Measurements from ENCODE around the gene OXNAD1.
A peak's percentile ranks its signal among the peaks of the same experiment; 100 is the strongest.

Gene OXNAD1

DNA sequence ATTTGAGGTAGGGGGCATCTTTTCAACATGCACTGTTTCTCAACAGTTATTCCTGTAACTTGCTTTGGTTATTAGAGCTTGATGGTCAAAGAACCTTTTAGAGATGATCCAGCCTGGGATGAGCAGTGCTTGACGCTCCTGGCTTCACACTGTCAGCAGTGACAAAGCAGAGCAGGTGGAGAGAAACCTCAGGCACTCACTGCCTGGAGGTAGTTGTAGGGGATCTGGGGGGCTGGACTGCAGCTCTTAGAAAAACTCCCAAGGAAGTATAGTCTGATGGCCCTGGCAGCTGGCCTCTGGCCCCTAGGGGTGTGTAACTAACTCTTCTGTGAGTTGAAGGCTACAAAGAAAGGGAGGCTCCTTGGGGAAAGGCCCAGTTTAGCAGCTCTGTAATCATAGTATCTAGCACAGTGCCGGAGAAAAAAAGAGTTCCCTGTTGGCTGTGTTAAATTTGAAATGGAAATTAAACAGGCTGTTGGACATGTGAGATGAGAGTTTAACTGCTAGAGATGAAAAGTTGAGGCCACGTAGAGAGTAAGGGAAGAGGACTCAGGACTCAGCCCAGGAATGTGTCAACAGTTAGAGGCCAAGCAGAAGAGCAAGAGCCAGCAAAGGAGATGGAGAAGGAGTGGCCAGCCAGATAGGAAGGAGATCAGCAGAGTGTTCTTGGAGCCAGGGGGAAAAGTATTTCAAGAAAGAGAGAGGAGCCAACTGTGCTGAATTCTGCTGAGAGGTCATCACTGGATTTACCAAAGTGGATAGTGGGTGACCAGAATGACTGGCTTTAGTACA lies 14.2 kb downstream of the OXNAD1 start:
- no peak for DNase-seq

DNA sequence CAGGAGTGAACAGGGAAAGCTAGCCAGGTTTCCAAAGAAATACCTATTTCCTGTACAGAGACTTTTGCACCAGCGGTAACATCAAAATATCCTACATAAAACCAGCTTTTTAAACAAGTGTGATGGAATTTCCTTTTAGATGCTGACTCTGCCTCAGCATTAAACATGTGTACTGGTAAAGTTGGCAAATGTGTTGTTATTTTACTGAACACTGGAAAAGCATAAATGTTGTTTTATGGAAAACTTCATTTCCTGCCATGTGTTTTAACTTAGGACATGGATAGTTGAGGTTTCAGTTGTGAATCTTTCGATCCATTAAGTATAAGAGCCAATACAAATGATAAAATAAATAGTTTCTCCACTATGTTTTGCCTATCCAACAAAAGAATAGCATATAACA lies 15.7 kb downstream of the OXNAD1 start:
- DNase-seq, result no peak

DNA sequence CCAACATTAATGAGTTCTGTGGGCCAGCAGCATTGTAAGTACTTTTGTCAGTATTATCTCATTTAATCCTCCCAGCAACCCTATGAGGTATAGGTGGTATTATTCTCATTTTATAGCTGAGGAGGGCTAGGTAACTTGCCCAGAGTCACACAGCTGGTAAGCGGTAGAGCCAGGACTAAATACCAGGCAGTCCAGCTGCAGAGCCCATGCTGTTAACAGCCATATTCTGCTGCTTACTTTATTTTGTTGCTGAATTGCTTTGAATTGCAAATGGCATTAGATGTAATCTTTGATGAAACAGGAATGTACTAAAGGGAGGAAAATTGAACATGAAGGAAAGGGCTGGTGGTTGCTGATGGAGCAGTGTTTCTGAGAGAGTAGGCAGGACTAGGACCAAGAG lies 19.6 kb downstream of the OXNAD1 start:
- no peak for DNase-seq

DNA sequence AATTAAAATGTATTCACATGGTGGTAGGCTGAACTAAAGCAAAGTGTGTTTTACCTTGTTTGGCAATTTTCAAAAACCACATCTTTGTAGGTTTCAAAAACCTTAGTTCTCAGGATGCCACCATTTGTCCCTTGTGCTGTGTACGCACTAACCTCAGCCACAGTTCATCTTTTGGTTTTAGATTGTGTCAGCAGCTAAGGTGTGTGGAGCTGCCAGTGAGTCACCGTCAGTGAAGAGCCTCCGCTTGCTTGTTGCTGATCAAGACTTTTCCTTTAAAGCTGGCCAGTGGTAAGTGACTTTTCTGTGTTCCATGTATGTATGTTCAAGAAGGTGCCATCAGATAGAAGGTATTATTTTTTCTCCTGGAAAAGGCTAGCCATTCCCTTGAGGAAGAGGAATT lies 21.1 kb downstream of the OXNAD1 start:
- no peak for DNase-seq

DNA sequence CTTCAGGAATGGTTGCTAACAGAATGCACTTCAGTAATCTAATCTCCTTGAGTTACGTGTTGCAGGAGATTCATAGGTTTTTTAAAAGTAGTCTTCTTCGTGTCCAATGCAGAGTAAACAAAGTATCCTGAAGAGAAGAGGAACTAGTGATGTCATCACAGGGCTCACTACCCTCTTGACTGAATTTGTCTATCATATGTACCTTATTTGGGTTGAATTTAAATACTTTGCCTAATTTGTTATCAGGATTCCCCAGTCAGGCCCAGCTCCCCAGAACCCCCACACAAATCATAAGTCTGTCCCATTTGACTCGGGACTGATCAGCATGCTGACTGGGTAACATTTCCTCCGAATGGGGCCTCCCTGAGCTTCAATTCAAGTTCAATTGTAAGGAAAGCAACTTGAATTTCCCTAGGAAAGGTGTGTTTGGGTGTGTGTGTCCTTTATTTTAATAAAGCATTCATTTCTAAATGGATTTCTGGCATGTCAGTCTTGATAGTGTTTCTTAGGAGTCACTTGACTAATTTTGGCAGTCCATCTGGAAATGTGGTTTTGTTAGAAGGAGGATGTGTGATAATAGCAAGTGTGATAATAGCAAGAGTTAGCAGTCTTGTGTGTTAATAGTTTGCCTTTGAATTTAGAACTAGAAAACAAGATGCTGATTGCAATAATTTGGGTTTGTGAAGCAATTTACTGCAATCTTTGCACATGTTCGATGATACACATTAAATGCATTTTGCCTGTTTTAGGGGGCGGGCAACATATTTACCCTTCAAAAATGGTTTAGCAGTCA lies 21.9 kb downstream of the OXNAD1 start:
- DNase-seq, result no peak

DNA sequence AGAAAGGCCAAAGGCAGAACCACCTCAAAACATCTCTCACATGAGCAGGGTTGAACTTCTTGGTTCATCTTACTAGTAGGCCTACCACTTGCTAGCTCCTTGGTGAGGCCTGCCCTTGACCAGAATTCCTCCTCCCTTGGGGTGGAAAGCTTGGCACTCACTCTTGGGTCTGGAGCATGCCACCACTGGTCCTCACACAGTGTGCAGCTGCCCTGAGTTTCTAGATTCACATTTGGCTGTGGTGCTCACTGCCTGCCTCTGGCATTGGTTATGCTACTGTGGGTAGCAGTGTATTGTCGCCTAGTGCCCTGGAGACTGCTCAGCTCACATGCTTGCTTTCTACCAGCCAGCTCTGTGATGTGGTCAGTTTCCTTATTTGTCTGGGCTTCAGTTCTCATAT lies 23.7 kb downstream of the OXNAD1 start:
- no peak for DNase-seq

DNA sequence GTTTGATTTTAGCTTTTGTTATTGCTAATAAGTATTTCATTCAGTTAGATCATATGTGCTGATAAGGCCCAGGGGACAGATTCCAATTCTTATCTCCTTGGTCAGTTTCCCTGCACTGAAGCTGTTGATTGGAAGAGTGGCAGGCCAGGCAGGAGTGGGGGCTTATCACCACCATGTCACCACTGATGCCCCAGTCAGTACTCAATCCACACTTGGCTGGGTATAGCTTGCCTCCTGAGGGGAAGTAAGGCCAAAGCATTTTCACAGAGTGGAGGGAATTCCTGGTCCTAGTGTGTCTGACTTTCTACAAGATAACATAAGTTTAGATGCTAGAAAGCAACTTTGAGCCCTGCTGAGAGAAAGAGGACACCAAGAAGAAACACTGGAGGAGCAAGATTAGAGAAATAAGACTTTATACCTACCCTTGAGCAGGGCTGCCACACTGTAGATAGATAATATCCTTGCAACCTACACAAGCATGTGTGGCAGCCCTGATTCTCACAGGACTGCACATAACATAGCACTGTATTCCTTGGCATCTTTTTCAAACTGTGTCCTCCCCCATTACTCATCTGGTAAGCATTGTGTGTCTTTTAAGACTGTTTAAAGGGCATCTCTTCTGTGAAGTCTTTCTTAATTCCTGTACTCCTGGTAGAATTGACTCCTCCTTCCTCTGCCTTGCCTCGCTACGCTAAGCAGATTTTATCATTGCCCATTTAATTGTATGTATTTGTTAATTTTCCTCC lies 24.3 kb downstream of the OXNAD1 start:
- DNase-seq, result no peak

DNA sequence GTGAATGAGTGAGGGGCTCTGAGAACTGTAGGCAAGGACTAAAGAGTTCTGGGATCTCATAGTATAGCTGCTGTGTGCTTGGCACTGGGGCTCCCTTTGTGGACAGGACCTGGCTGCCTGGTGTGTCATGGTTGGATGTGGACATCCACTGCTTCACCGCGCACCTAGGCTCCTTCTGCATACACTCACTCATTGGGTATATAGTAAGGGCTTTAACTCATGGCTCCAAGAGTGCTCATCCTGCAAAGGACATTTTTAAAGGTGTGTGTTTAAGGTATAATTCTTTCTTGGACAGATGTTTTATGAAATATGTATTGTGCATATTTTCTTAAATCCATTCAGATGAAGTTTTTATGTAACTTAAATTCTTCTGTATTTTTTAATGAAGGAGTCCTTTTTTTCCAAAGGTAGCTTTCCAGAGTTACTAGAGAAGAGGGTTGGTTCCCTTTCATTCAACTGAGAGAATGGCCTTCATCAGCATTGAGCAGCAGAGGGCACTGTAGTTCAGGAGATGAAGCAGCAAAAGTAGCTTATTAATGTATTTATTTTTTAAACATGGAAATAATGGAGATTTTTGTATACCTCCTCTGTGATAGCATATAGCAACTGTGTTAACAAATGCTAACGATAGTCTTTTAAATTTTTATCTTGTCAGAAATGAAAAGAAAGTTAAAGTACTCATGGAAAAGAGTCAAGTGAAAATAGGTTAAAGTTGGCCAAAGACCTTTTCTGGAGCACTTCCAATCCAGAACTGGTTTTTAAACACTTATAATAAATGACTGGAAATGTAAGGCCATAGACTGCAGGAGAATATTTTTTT lies 25.2 kb downstream of the OXNAD1 start:
- peak; percentile 55 for DNase-seq

DNA sequence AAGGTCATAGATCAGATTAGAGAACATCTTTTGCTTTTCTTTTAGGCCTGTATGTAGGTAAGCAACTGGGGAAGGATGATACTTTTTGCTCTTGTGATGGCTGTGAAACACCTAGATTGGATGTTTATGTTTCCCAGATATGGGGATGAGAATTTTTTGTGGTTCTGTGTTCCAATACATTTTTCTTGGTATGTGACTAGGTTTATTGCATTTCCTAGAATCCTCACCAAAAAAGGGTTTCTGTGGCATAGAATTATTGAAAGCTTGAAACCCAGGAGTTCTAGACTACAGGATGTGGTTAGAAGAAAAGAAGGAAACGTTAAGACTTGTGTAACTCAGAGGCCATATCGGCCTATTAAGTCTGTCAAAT lies 25.8 kb downstream of the OXNAD1 start:
- DNase-seq, result no peak

DNA sequence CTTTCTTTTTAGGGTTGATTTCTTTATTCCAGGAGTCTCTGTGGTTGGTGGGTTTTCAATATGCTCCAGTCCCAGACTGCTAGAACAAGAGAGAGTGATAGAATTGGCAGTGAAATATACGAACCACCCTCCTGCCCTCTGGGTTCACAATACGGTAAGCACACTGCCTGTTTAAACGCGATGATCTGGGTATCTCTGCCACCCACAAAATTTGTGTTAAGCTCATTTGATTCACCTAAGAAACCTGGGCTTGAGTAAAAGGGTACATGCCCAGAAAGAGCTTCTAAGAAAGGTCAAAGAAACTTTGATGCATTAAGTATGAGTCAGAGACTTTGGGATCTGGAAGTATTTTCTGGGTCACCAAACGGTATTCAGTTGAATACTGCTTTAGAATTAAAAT lies 29.8 kb downstream of the OXNAD1 start:
- no peak for DNase-seq

DNA sequence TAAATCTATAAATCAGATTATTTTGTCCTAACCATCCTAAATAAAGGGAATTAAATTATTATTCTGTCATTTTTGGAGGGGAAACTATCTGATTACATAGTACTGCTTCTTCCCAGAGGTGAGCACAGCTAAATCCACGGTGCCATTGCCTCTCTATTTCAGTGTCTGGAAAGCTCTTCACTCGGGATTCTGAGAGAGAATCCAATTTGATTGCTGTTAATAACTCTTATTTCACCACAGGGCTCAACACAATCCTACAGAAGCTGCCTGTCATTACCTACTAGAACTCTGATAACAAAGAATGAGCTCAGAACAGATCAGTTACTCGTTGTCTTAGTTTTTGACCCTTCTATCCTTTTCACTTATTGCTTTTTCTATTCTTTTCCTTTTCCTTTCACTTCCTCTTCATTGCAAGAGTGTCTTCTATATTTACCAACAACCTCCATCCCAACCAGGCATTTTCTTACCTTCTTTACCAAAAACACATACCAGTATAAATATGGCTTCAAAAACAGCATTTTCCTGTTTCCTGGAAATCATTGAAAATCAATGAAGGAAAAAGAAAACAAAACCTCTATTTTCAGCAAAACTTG lies 30.4 kb downstream of the OXNAD1 start:
- no peak for DNase-seq

DNA sequence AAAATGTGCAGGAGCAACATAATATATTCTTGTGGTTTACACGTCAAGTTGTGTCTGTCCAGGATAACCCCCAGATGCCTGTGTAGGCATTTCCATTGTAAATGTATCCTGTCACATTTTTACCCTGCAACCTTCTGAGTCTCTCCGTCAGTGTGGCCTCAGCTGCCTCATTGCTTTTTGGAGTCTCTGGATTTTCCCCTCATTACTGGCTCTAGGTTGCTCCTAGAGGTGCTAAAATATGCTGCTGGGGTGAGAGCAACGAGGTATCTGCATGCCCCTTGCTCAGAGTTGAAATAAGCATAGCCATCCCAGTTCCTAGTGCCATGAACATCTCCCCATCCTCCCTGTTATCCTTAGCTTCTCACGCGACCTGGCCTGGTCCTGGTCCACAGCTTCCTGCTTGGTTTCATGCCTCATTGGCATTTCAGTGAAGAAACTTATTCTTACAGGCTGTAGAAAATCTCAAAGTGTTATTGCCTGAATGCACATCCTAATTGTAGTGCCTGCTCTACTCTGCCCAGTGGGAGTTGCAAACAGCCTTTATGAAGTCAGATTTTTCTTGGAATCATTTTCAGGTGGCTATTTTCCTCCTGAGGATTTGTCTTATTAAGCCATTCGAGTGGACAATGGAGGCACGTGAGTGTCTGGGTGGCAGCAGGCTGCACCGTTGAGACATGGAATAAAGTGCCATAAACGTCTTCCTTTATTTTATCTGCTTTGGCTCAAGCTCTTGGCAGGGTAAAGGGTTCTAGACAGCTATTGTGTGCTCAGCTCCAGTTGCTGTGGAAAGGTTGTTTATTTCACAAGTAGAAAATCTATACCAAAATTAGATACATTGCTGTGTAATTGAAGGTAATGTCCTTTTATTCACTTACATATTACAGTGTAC lies 33.2 kb downstream of the OXNAD1 start:
- DNase-seq, result no peak

DNA sequence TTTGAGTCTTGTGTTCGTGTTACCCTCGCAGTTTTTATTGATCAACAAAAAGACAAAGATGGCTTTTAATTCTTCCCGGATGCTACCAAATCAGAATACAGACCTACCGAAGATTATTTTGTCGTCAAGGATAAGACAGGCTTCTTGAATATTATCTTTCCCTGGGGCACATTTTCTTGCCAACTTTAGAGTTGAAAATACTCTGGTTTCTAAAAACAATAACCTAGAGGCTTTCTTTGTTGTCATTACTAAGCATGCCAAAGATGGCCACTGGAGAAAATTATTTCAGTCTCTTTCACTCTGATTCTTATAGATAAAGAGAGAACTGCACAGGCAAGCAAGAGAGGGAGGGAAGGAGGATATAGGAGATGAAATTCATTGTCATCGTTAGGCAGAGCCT lies 33.9 kb downstream of the OXNAD1 start:
- no peak for DNase-seq

DNA sequence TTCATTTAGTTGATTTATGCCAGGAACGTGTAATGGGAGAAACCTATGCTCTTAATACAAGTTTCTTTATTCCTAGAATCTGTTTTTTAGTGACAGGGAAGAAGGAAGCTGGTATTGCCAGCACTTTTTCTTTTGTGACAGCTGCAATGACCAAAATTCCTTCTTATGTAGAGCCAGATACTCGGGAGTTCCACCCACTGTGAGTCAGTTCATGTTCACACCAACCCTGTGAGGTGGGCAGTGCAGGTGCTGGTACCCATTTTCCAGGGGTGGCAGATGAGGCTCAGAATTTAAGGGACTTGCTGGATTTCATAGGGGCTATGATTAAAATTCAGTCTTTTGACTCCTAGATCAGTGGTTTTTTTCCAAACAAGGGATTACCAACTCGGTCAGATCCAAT lies 34.7 kb downstream of the OXNAD1 start:
- no peak for DNase-seq

DNA sequence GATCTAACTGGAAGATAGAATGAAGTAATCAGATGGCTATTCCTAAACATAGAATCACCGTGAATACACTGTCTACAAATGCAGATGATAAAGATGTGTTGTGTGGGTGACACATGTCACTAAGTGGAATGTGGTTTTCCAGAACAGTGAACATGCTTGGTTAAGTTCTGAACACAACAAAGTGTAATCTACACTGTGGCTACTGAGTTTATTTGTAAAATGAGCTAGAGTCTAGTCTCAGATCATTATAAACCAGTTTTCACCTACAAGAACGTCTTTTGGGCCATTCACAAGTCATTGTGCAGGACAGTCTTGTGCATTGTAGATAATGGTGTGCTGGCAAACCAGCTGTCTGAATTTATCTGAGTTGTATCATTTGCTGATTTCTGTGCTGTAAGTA lies 35.3 kb downstream of the OXNAD1 start:
- DNase-seq, result no peak

DNA sequence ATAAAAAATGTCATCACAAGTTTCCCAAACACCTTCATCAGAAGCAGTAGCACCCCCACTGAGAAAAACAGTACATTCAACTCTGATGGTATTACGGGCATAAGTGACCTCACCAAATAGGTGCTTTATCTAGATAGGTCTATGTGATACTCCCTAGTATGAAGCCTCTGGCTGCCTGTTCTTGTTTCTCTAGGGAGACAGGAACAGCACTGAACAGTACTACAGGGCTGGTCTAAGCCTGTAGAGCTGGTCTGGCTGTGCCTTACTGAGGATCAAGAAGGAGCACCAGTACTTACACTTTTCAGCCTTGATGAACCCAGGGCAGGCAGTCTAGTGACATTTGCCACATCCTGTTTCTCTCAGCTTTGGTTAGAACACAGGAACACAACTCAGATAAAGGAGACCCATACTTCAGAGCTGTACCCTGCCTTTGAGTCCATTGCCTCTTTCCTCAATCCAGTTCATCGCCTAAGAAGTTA lies 35.9 kb downstream of the OXNAD1 start:
- DNase-seq, result no peak

DNA sequence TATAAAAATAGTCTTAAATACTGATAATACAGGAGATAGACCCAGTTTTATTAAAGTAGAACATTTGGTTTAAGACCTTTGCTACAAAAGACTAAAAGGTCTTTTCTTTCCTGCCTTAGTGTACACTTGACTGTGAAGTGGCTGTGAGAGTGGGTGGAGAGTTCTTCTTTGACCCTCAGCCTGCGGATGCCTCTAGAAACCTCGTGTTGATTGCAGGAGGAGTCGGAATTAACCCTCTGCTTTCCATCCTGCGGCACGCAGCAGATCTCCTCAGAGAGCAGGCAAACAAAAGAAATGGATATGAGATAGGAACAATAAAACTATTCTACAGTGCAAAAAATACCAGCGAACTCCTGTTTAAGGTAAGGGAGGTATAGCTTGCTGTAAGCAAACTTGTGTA lies 36.5 kb downstream of the OXNAD1 start:
- no peak for DNase-seq

DNA sequence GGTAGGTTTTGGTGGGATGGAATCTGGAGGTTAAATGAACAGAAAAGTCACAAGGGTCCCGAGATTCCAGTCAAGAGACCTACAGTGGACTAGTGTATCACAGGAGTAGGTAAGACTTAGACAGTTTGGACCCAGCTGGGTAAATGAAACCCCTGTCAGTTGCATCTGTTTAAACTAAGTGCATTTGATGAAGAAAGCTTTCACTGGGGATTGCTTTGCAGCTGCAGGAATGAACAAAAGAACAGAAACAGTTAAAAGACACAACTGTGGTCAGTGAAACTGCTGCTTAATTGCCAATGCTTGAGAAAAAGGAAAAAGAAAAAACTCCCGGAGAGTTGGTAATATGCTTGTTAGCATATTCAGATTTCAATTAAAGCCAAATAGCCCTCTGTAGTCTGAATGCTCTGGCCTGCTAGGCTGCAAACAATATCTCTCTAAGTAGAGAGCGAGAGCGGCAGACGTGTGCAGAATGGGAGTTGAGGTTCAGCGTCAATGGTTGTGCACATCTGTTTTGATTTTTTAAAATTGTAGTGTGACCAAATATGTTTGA lies 37.1 kb downstream of the OXNAD1 start:
- no peak for DNase-seq

DNA sequence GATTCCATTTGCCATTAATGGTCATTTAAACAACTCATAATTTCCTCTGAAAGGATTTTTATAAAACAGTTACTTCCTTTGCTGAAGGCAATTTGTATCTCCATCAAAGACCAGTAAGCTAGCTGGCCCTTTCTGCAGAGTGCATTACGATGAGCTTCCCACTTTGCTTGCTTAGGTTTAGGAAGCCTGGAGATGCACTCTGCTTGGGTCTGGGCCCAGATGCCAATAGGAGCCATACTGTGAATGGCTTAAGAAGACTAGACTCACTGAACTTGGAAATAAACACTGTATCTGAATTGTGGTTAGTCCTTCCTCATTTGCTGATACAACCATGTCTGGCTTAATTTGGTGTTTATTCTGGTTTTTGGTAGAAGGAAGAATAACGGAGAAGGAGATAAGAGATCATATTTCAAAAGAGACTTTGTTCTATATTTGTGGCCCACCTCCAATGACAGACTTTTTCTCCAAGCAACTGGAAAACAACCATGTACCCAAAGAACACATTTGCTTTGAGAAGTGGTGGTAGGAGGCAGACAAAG lies 38.1 kb downstream of the OXNAD1 start:
- DNase-seq, result no peak
